Measurements from ENCODE around the gene SPEM3.
"Not testable (repeated sequence)": the region's sequence is repeated elsewhere in the genome, so short reads cannot be mapped to it uniquely, and the experiment has no call there.

The SPEM3 gene

GRCh38 chr17:7443499-7444485, 15.1 kb downstream of the SPEM3 start:
- DNase-seq, result no peak

GRCh38 chr17:7444682-7445618, 16.3 kb downstream of the SPEM3 start, which contains the start of gene CHRNB1:
CHRNB1 (plus strand) TSS chr17:7445061; CDS start chr17:7445128, 67 bp downstream.
- DNase-seq, result peak; percentile 78

GRCh38 chr17:7445619-7445968, 16.9 kb downstream of the SPEM3 start:
- no peak for DNase-seq

- no peak for DNase-seq
Observed at GRCh38 chr17:7448461-7448860, 19.8 kb downstream of the SPEM3 start.

GRCh38 chr17:7459961-7460545, 31.4 kb downstream of the SPEM3 start:
- no peak for DNase-seq

GRCh38 chr17:7460850-7461660, 32.4 kb downstream of the SPEM3 start:
- no peak for DNase-seq

- no peak for DNase-seq
Observed at GRCh38 chr17:7462474-7463371, 34.1 kb downstream of the SPEM3 start.

GRCh38 chr17:7463372-7463846, 34.8 kb downstream of the SPEM3 start:
- no peak for DNase-seq

- DNase-seq, result no peak
Observed at GRCh38 chr17:7464081-7464480, 35.4 kb downstream of the SPEM3 start.

GRCh38 chr17:7465597-7466275, 37.1 kb downstream of the SPEM3 start:
- DNase-seq, result no peak

GRCh38 chr17:7466318-7466638, 37.6 kb downstream of the SPEM3 start:
- DNase-seq, result no peak

GRCh38 chr17:7466639-7467341, 38.1 kb downstream of the SPEM3 start:
- DNase-seq, result no peak

GRCh38 chr17:7467498-7467897, 38.8 kb downstream of the SPEM3 start:
- no peak for DNase-seq

GRCh38 chr17:7468290-7468689, 39.6 kb downstream of the SPEM3 start:
- DNase-seq, result no peak

GRCh38 chr17:7468804-7469389, 40.2 kb downstream of the SPEM3 start:
- DNase-seq, result no peak

- DNase-seq, result not testable (repeated sequence)
Observed at GRCh38 chr17:7469843-7470242, 41.2 kb downstream of the SPEM3 start.

GRCh38 chr17:7470457-7470973, 41.9 kb downstream of the SPEM3 start:
- not testable (repeated sequence) for DNase-seq

GRCh38 chr17:7471729-7472128, 43.1 kb downstream of the SPEM3 start:
- no peak for DNase-seq

GRCh38 chr17:7474767-7475166, 46.1 kb downstream of the SPEM3 start:
- not testable (repeated sequence) for DNase-seq

Measured in NCI-H2171 treated with DMSO at 0.1 percent for 48 hours (cell line).